T-helper 1 cell treated with Interleukin-12 subunit alpha and Interleukin-12 subunit beta and Interleukin-4 antibody, amounts not matched to agents 30 ng/mL and 1 ng/mL, for 36 hours (primary cell): ENCODE results near the gene SPIN1. TPM values are rescaled to one million over a fixed set of nuclear protein-coding genes. Genes with fewer than 3 reads are reported as not detected.

Experiments used
- intact Hi-C: fragments of 100-400 bp; cut with micrococcal nuclease; formaldehyde crosslinking; loops from one replicate; pipeline ENCODE4 v1.15.1; 2024
- total RNA-seq: library from RNA; stranded (reverse); gene quantifications from 2 replicates; pipeline ENCODE4 v1.2.3, GENCODE V29; 2022

The SPIN1 gene
- total RNA-seq, 1 donor from 2014 or later: 45.3 TPM

DNA sequence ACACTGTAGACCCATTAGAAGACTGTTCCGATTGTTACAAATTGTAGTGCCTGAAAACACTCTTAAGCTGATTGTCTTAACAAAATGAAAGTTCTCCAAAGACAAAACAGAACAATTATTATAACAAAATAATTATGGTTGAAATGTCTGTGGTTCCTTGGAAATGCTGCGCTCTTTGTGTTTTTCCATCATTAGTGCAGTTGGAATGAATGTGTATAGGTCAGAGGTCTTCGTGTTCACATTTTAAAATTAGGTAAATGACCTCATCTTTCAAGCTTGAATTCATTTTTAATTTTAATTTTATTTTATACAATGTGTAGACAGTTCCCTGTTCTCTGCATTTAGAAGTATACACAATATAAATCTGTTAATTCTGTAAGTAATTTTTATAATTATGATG, 90.0 kb downstream of the SPIN1 start:
- intact Hi-C loops: loop anchor here (5.0 kb wide), 1 partner anchor 166 kb away; no protein-coding TSS in a partner anchor

DNA sequence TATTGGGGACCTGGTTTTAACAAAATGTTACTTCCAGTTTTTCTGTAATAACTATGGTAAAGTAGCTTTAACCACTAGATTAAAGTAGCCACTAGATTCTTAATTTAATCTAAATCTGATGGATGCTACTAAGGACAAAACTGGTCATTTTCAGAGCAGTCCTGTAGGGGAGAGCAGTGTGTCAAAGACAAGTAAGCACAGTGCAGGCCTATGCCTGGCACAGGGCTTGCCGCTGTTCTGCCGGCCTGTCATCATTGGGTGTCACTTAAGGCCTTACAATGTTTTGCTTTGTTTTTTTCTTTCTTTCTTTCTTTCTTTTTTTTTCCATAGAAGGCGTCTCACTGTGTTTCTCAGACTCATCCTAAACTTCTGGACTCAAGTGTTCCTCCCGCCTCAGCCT, 93.7 kb downstream of the SPIN1 start:
- intact Hi-C loops: no loop called here

DNA sequence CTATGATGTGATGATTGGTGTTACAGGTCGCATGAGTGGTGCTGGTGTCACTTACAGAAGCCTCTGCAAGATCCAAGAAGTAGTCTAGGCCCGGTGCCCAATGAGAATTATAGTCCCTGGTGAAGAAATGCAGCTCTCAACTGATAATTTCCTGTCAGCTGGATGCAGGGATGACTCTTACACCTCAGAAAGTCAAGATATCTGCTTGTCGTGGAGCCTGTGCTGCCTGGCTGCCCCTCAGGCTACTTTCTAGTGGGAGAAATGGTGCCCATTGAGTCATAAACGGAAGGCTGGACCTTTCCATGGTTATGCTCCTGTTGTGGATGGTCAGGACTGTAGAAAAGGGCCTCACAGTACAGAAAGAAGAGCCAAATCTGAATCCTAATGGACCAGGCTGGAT, 99.9 kb downstream of the SPIN1 start:
- intact Hi-C loops: no loop called here

DNA sequence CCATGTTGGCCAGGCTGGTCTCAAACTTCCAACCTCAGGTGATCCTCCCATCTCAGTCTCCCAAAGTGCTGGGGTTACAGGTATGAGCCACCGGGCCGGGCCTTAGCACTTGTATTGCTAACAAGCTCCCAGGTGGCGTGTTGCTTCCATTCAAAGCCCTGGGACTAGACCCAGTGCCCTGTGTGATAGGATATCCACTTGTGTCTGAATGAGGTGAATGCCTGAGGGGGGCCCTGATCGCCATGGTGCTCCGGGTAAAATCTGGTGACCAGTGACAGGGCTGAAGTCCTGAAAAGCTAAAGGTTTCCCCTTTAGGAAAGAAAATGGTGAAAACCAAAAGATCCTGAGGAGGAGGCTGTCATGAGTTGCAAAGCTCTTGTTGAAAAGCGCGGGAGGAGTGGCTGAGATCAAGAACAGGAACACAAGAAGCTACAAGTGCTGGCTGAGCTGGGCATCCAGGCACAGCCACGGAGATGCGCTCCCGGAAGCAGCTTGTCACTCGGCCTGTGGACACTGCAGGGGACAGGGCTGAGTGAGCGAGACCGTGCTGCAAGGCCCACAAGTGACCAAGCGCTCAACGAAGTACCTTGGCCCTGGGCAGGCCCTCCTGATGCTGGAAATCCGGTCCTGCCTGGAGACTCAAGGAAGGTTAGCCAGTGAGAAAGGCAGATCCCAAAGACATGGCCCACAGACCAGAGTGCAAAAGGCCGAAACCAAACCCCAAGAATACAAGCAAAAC, 106.9 kb downstream of the SPIN1 start:
- intact Hi-C loops: no loop called here

DNA sequence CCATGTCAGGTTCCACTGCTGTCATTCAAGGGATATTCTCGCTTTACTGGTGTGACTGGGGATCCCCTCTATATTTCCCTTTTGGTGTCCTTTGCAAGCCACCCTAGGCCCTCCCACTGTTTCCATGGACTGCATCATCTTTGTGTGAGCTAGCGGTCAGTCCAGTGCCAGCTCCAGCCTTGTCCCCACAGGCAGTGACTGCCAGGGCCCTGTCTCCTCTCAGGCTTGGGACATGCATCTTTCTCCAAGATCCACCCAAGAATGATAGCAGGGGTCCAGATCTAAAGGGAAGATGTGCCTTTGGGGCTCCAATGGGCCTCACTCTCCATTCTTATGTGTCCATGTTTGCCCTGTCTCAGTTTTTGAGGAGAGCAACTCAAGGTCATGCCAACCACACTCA, 109.0 kb downstream of the SPIN1 start:
- intact Hi-C loops: no loop called here

DNA sequence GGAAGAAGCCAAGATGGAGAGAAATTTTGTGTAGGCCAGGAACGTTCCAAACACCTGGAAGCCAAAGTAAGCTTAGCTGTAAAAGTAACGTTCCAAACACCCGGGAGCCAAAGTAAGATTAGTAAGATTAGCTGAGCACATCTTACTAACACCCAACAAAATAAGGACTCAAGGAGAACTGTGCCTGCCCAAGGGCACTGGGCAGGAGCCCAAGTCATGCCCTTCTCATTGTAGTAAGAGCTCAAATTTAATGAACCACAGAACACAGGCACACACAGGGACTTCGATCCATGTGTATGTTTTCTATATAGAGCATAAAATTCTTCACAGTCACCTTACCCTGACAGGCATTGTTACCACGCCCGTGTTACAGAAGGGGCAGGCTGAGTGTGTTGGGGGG, 110.6 kb downstream of the SPIN1 start:
- intact Hi-C loops: no loop called here

DNA sequence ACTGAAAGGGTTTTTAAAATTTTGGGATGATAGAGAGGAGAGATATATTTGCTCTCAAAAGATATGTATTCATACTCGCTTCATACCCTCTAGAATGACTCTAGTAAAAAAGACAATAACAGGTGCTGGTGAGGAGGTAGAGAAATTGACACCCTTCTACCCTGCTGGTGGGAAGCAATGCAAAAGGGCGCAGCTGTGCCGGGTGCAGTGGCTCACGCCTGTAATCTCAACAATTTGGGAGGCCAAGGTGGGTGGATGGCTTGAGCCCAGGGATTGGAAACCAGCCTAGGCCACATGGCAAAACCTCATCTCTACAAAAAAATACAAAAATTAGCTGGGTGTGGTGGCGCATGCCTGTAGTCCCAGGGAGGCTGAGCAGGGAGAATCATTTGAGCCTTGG, 112.8 kb downstream of the SPIN1 start:
- intact Hi-C loops: no loop called here

DNA sequence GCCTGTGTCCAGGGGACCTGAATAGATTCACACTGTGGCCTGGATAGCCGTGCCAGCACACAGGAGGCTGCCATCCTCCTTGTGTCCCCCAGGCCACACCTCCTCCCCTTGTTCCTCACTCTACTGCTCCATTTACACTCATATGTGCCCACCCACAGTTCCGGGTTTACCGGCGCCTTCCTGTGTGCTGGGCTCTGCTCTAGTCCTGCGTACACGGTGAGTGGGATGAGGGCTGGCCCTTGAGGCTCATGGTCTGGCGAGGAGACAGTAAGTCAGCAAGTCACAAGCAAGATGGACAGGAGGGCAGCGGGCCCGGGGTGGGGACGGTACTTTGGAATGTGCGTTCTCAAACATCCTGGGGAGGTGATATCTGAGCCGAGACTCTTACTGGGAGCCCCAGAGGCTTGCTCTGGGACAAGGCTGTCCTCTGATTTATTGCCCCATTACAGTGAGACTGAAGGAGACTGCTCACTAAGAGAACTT, 114.3 kb downstream of the SPIN1 start:
- intact Hi-C loops: no loop called here

DNA sequence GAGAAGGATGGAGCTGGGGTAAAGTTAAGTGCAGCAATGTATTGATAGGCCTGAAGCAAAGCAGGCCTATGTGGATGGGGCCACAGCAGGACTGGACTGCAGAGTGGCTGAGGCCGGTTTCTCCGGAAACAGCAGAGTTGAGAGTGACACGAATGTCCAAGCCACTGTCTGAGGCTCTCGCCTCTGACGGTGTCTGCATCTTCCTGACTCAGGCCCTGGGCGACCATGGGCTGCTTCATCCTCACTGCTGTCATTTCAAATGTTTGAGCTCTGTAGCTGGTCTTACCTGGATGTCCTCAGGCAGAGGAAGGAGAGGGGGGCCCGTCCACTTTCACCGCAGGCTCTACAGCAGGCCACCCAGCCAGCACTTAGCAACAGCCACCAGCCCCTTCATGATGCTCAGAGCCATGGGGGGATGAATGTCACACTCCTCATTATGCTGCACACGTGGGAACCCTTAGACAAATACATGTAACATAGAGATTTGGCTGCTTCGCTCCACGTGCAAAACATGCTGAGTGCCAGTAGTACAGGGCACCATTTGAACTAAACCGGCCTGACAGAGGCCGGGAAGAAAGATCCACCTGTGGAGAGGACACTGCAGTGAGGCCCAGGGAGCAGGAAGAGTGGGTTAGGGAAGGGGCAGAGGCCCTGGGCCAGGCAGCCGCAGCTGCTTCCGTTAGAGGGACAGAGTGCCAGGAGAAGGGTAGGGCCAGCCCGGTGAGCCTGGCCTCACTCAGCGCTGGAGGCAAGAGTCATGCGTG, 115.0 kb downstream of the SPIN1 start:
- intact Hi-C loops: no loop called here

DNA sequence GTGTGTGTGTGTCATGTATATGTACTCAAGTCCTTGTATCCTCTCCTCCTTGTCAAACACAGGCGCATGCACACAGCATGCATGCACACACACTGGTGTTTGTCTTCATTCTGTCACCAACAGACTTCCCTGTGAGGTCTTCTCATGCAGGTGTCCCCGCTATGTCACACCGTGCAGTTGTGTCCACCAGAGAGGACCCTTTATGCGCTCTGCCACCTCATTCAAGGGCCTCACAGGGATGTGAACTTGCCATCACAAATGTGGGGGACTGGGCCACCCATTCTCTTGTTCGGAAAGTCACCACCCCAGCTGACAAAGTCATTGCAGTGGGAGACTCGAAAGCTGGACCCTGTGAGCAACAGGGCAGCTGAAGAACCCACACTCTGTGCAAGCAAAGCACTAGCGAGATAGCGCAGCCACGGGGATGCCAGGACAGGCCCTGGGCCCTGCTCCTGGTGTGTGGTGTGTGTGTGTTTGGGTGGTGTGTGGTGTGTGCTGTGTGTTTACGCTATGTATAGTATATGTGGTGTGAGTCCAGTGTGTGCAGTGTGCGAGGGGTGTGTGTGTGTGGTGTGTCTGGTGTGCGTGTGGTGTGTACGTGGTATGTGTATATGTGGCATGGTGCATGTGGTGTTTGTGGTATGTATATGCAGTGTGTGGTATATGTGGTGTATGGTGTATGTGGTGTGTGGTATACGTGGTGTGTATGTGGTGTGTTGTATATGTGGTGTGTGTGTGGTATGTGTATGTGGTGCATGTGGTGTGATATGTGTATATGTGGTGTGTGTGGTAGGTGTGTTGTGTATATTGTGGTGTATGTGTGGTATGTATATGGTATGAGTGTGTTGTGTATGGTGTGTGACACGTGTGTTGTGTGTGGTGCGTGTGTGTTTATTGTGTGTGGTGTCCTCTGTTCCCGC, 115.9 kb downstream of the SPIN1 start:
- intact Hi-C loops: no loop called here

DNA sequence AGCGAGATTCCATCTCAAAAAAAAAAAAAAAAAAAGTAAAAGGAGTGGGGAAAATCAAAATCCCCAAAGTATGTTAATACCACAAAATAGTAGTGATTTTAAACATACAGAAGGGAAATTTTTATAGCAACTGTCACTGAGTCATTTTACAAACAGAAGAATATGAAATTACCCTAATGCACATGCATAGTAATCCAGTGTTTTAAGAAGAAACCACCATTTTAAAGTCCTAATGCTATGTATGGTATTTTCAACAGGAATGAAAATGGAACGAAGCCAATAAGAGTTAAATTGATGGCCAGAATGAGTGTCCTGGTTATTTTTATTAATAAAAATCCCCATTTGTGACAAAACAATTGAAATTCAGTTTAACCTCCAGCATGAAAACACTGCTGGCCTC, 120.1 kb downstream of the SPIN1 start:
- intact Hi-C loops: no loop called here

DNA sequence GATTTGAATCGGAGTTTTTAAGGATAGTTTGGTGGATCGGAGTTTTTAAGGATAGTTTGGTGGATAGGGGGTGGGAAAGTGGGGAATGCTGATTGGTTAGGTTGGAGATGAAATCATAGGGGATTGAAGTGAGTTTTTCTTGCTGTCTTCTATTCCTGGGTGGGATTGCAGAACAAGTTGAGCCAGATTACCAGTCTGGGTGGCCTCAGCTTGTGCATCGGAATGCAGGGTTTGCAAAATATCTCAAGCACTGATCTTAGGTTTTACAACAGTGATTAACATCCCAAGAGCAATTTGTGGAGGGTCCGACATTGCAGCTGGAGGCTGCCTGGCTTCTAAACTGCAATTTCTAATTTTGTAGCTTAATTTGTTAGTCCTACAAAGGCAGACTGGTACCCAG, 123.7 kb downstream of the SPIN1 start:
- intact Hi-C loops: no loop called here

DNA sequence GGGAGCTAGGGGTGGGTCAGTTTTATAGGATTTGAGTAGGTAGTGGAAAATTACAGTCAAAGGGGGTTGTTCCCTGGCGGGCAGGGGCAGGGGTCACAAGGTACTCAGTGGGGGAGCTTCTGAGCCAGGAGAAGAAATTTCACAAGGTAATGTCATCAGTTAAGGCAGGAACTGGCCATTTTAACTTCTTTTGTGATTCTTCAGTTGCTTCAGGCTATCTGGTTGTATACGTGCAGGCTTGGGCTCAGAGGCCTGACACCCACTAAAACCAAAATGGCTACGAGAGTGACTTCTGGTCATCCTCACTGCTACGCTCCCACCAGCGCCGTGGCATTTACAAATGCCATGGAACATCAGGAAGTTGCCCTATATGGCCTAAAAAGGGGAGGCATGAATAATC, 126.0 kb downstream of the SPIN1 start:
- intact Hi-C loops: no loop called here

DNA sequence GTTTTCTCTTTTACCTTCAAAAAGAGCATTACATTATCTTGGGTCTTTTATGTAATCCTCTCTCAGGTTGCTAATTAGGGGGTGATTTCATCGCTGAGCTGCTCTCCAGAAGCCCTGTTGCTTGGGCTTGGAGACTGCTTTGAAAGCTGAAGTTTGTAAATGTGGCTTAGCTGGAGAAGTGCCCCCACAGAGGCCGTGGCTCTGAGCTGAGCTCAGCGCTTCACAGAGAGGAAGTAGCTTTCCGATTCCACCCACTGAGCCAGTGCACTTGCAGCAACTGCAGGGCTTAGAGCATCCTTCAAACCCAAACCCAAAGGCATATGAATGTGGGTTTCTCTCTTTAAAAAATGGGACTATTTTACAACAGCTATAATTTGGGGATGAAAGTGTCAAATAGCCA, 133.1 kb downstream of the SPIN1 start:
- intact Hi-C loops: no loop called here

DNA sequence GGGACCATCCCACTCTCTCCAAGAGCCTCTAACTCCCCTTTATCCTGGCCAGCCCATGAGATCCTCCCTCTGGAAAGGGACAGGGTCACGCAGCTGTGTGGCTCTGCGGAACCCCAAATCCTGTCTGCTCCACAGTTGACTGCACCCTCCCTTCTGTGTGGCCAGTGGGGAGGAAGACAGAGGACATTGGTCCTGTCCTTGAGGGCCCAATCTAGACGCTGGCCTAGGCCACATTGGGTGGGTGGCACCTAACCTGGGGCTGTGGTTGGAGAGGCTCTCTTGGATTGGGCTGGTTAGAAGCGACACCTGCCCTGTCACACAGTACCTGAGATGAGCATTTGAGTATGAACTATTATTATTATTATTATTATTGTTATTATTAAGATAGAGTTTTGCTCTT, 134.1 kb downstream of the SPIN1 start:
- intact Hi-C loops: no loop called here

DNA sequence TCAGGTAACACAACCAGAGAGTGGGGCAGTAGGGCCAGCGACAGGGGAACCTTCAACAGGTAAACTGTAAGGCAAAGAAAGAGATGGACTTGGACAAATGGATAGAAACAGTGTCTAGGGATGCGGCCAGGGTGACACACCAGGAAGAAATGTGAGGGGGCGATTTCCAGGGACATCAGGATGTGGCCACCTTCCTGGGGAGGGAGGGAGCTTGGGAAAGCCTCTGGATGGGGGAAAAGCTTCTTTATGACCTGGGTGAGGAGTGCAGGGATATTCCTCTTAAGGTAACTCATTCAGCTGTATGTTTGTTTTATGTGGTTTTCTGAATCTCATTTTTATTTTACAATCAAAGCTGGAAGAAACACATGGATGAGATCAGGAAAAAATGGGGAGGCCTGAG, 134.8 kb downstream of the SPIN1 start:
- intact Hi-C loops: no loop called here

DNA sequence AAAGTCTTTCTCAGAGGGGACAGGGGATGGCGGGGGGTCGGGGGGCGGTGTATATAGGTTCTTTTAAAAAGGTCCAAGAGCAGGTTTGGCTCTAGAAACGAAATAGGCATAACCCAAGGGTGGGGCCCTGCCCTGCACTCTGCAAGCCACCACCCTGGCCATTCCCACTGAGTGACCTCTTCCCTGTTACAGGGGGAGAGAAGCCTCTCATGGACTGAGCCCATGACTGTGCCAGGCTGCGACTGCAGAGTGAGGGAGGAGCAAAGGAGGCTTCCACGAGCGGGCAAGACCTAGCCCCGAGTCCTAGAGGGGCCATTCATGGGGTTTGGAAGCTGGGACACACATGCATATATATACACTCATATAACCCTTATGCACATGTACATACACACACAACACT, 136.7 kb downstream of the SPIN1 start:
- intact Hi-C loops: no loop called here

DNA sequence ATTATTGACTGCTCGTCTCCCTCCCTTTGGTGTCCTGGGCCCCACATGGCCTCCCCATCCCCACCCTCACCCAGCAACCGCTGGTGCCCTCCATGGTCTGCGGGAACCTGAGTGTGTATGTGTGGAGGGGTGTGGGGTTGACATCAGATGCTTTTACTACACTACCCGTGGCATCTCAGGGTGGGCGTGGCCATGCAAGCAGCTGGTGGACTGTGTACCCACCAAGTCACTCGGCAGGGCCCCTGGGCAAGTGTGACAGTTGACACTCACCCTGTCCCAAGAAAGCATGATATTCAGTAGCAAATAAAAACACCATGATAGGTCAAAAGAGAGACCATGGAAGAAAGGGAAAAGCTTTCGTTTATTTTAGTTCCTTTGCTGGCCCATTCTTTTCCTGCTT, 139.4 kb downstream of the SPIN1 start:
- intact Hi-C loops: no loop called here
